GM19452 (cell line): ENCODE data around the gene ZNF136.

Source experiments
- ATAC-seq: cut with Tn5 transposase; IDR thresholded peaks from one replicate; pipeline ENCODE4 v1.9.1; 2021; ENCODE audit not compliant: unreplicated experiment

The ZNF136 gene

GRCh38 chr19:12187625-12188024 is 24.7 kb downstream of the ZNF136 start:
- no peak for ATAC-seq

- ATAC-seq: no peak
Observed at GRCh38 chr19:12194827-12195731, 32.2 kb downstream of the ZNF136 start.

GRCh38 chr19:12198136-12198535 is 35.2 kb downstream of the ZNF136 start:
- no peak for ATAC-seq

- ATAC-seq: no peak
Observed at GRCh38 chr19:12199757-12200419, 37.0 kb downstream of the ZNF136 start.

GRCh38 chr19:12202250-12202649 is 39.4 kb downstream of the ZNF136 start:
- no peak for ATAC-seq

GRCh38 chr19:12205296-12205695 is 42.4 kb downstream of the ZNF136 start:
- ATAC-seq: no peak

- no peak for ATAC-seq
Observed at GRCh38 chr19:12208221-12208620, 45.3 kb downstream of the ZNF136 start.

- no peak for ATAC-seq
Observed at GRCh38 chr19:12217332-12217731, 54.4 kb downstream of the ZNF136 start.

GRCh38 chr19:12222980-12223630 is 60.2 kb downstream of the ZNF136 start:
- no peak for ATAC-seq

GRCh38 chr19:12224676-12225075 is 61.8 kb downstream of the ZNF136 start:
- ATAC-seq: no peak

- no peak for ATAC-seq
Observed at GRCh38 chr19:12229990-12230389, 67.1 kb downstream of the ZNF136 start.

- ATAC-seq: no peak
Observed at GRCh38 chr19:12230751-12231733, 68.1 kb downstream of the ZNF136 start.

GRCh38 chr19:12232961-12233360 is 70.1 kb downstream of the ZNF136 start:
- no peak for ATAC-seq

- no peak for ATAC-seq
Observed at GRCh38 chr19:12237143-12237839, 74.4 kb downstream of the ZNF136 start.
